Stimulated activated CD8-positive, alpha-beta memory T cell treated with anti-CD3 and anti-CD28 coated beads, Interleukin-7, amount 100 ng/mL, for 1 hour (primary cell): ENCODE results near the gene MMP24.
"Not testable (repeated sequence)": the region's sequence is repeated elsewhere in the genome, so short reads cannot be mapped to it uniquely, and the experiment has no call there.

Experiments
- DNase-seq, 2 donors: peaks; one replicate each; pipeline ENCODE4 v3.0.0-alpha.2; 2020; ENCODE audit warnings: low read depth in 2 of 2

MMP24 gene

GRCh38 chr20:35216541-35216940 lies 9.9 kb upstream of the MMP24 start:
- DNase-seq: no peak

- no peak for DNase-seq
These were observed 2.5 kb upstream of the MMP24 start for GRCh38 chr20:35223941-35224340.

GRCh38 chr20:35224536-35224935 lies 2.0 kb upstream of the MMP24 start:
- DNase-seq: no peak

GRCh38 chr20:35225319-35226125 lies 968 bp upstream of the MMP24 start:
- no peak for DNase-seq

- peak in 1 of 2 donors; percentile 14 for DNase-seq
These were observed 593 bp downstream of the MMP24 start for GRCh38 chr20:35226884-35227681.

- no peak for DNase-seq
These were observed 6.1 kb downstream of the MMP24 start for GRCh38 chr20:35232575-35232974.

GRCh38 chr20:35235881-35236280 lies 9.4 kb downstream of the MMP24 start:
- DNase-seq: no peak

GRCh38 chr20:35237486-35237885 lies 11.0 kb downstream of the MMP24 start:
- no peak for DNase-seq

- DNase-seq: no peak
These were observed 11.7 kb downstream of the MMP24 start for GRCh38 chr20:35238170-35238569.

GRCh38 chr20:35238735-35239134 lies 12.2 kb downstream of the MMP24 start:
- no peak for DNase-seq

- DNase-seq: no peak
These were observed 13.8 kb downstream of the MMP24 start for GRCh38 chr20:35240083-35240810.

- no peak for DNase-seq
These were observed 14.4 kb downstream of the MMP24 start for GRCh38 chr20:35240811-35241293.

- no peak for DNase-seq
These were observed 16.8 kb downstream of the MMP24 start for GRCh38 chr20:35243317-35243716.

- DNase-seq: no peak
These were observed 17.5 kb downstream of the MMP24 start for GRCh38 chr20:35243986-35244385.

- DNase-seq: no peak
These were observed 20.2 kb downstream of the MMP24 start for GRCh38 chr20:35246723-35247122.

GRCh38 chr20:35248641-35249475 lies 22.4 kb downstream of the MMP24 start:
- no peak for DNase-seq

GRCh38 chr20:35251613-35251940 lies 25.1 kb downstream of the MMP24 start:
- no peak for DNase-seq

- DNase-seq: no peak
These were observed 25.6 kb downstream of the MMP24 start for GRCh38 chr20:35252037-35252461.

- not testable (repeated sequence) for DNase-seq
These were observed 26.1 kb downstream of the MMP24 start for GRCh38 chr20:35252598-35252997.

GRCh38 chr20:35253010-35253409 lies 26.5 kb downstream of the MMP24 start:
- DNase-seq: no peak

GRCh38 chr20:35254448-35254999 lies 28.0 kb downstream of the MMP24 start:
- no peak for DNase-seq
